WI38 (cell line): ENCODE results near the gene CCDC12.

ENCODE experiments used
- H3K4me3 ChIP-seq: 2 replicates; pipeline ENCODE4 v1.5.1; 2011; ENCODE audit warnings: low read depth, mild to moderate bottlenecking, control low read depth, low read length
- CTCF ChIP-seq: IDR thresholded peaks from 2 replicates; pipeline ENCODE4 v1.5.1; 2012; ENCODE audit warnings: low read depth, mild to moderate bottlenecking, control low read depth, low read length

The CCDC12 gene

GRCh38 chr3:46923559-46924350 is 52.8 kb downstream of the CCDC12 start:
- TF ChIP-seq CTCF: peak; percentile 73
- no peak overlapping the region for H3K4me3 ChIP-seq

- TF ChIP-seq CTCF: no peak
These were observed 53.5 kb downstream of the CCDC12 start for GRCh38 chr3:46922871-46923558.

DNA sequence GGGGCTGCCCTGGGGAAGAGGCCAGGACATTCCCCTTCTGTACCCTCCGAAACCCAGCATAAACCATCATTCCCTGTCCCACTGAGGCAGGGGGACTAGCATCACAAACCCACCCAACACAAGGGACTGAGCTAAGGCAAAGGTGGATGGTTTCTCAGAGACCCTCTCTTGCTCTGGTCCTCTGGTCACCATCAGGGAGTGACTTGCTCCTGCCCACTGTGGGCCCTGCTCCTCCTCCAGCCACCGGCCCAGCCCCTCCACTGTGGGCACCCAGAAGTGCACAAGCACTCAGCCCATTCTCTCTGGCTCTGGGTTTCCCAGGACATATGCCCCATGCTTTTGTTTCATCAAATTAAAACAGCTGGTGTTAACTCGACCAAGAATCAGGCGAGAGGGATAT is 54.1 kb downstream of the CCDC12 start:
- no peak overlapping the region for H3K4me3 ChIP-seq
- no peak for TF ChIP-seq CTCF

More at GRCh38 chr3:46922871-46923558, 53.5 kb downstream of the CCDC12 start:
- H3K4me3 ChIP-seq: no peak overlapping the region

DNA sequence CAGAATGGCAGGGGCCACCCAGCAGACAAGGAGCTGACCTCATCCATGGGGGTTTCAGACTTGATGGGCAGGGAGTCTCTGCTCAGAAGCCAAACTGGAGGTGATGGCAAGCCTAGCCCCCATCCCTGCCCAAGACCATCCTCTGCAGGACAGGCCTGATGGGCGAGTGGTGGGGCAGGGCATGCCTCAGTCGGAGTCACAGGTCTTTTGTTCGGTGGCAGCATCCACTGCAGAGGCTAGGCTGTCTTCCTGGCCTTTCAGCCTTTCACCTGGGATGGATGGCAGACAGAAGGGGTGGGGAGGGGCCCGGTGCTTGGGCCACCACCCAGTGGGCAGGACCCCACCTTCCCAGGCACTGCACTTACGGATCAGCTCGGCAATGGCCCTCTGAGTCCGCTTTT is 54.7 kb downstream of the CCDC12 start:
- TF ChIP-seq CTCF: no peak
- H3K4me3 ChIP-seq: no peak overlapping the region

DNA sequence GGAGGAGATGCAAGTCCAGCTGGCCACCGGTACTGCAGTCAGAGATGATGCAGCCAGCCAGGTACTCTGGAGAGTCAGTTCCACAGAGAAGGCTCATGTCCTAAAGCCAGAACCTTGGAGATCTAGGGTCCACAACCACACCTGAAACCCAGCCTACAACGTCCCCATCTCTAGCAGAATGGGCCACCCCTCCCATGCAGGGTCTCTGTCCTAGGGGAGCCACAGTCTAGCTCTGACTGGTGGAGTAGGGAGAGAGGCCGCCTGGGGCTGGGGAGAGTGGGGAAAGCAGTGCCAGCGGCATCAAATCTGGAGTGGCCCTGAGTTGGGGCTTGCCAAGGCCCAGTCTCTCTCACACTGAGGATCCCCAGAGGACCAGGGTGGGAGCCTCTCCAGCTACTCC is 55.5 kb downstream of the CCDC12 start:
- TF ChIP-seq CTCF: no peak
- H3K4me3 ChIP-seq: no peak overlapping the region

DNA sequence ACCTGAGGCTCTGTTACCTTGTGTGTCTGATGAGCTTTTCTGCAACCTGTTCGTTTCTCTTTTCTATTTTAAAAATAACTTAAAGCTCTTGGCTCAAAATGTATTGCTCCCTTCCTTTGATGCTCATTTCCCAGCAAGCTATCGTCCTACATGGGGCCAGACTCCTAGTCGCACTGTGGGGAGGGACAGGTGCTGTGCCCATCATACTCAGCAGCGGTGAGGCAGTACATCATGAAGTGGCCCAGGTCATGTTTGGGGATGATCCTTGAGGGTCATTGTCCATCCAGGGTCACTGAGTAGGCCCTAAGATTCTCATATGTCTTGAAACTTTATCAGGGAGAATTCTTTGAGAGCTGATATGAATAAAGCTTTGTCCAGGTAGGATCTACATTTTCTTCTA is 57.9 kb downstream of the CCDC12 start:
- TF ChIP-seq CTCF: no peak
- H3K4me3 ChIP-seq: no peak overlapping the region

- no peak overlapping the region for H3K4me3 ChIP-seq
- no peak for TF ChIP-seq CTCF
These were observed 58.3 kb downstream of the CCDC12 start for GRCh38 chr3:46918202-46918601.
